ENCODE measurements around the gene OLFML1. TPM values are rescaled to one million over a fixed set of nuclear protein-coding genes. Genes with fewer than 3 reads are reported as not detected.

OLFML1 gene
- total and polyA plus RNA-seq, 10 of the 15 experiments (the other 5 are each of a cell fraction or from before 2014, with no cell fraction given) = 0.04 to 0.71 (median 0.21) TPM; not detected in 6

DNA sequence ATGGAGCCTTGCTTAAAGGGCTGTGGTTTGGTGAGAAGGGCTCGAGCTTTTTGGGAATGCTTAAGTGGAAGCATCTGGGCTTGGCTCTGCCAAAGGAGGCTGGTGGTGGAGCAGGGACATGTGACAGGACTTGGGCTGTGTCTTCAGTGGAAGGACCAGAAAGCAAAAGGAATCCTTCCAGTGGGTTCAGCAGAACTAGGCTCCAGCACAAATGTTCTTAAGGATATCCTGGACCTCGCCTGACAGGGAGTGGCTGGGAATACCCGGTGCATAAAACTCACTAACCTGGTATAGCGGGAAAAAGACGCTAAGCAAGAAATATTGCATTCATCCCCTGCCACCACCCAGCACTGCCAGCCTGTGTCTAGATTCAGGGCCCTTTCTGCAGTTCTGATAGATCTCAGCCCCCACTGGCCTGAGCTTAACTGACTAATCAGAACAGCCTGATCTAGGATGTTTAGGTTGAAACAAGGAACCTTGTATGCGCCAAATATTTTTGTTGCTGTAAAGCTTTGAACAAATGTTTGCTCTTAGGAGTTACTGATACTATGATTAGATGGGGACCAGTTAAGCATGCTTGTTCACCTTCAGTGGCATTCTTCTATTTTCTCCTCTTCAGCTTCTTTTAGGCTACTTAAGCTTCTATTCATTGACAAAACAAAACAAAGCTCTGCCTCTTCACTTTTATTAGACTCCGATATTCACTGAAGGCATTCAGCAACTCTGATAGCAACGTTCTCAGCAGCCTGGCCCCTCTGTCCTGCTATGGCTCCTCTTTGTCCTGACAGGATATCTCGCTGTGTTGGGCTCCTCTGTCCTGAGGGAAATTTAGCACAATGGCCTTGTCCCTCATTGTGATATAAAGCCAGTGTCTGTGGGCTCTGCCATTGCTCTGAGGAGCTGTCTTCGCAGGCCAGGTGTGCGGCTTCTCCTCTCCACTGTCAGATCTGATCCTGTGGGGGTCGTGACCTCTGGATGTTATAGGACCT lies 53.5 kb downstream of the OLFML1 start:
- no peak for ATAC-seq
- Histone ChIP-seq H3K4me2 (ENCODE audit: control insufficient read depth, insufficient read depth) (0 out of 2 replicates have a peak overlapping the region, but pooled peaks have one; percentile 23), H3K27me3 (replicated peaks in 1 of 2; ENCODE audit: control insufficient read depth in 2 of 2, insufficient read depth in 2 of 2, low read length in 1 of 2) (no peaks in the 10 kb centered on the region), H2AFZ (ENCODE audit: control insufficient read depth, low read depth, low read length) (no peak overlapping the region), H4K20me1 (ENCODE audit: control insufficient read depth, insufficient read depth) (no peaks in the 10 kb centered on the region), H3K27ac (ENCODE audit: control insufficient read depth, insufficient read depth) (peak overlapping the region; percentile 33; the same call in 1 of the 2 replicates), H3K36me3 (ENCODE audit: control insufficient read depth in 2 of 2, insufficient read depth in 2 of 2, low read length in 1 of 2) (peaks cover 0 to 8% of the 10 kb centered on the region in 2 experiments; a peak in 1 of 4 replicates), H3K9ac (ENCODE audit: control insufficient read depth, insufficient read depth, low read length) (peak overlapping the region; percentile 16; the same call in 1 of the 2 replicates), H3K79me2 (ENCODE audit: control insufficient read depth, insufficient read depth, low read length) (peaks cover 88% of the 10 kb centered on the region), H3K4me3 (no peak overlapping the region), H3K9me3 (replicated peaks; ENCODE audit: control insufficient read depth, insufficient read depth, low read length) (no peaks in the 10 kb centered on the region; the same call in 2 of the 3 replicates), H3K4me1 (ENCODE audit: control insufficient read depth, insufficient read depth, low read length) (peaks cover 48% of the 10 kb centered on the region)
- RAD21 ChIA-PET (ENCODE audit: unreplicated experiment) = no interaction called here
- WGBS (ENCODE audit: insufficient coverage, insufficient replicate concordance, low lambda C conversion rate, missing lambda C conversion rate) = 97% methylated on average over 12 of the region's 12 CpGs
- intact Hi-C loops (cut with micrococcal nuclease; ENCODE audit: unreplicated experiment) = no loop called here
- POLR2A ChIA-PET = interaction anchor here (1.2 to 1.3 kb wide), 2 partner anchors 17 to 18 kb away, joined by 3 read pairs; no protein-coding TSS in a partner anchor
- CTCF ChIA-PET = interaction anchor here (1.1 to 1.8 kb wide), 7 partner anchors 11 to 100 kb away, joined by 3 to 10 read pairs (median 4); partner anchors contain the start of gene PPFIBP2
- BruUV-seq (replicated peaks) = no TSS peak
- FAIRE-seq = no peak
- DNase-seq (ENCODE audit: low read depth, low spot score) = no peak
- SMC1A ChIA-PET (ENCODE audit: uncharacterized antibody, unreplicated experiment) = interaction anchor here (2.1 to 4.2 kb wide), 2 partner anchors 11 to 17 kb away, joined by 4 to 21 read pairs; no protein-coding TSS in a partner anchor
- TF ChIP-seq ESRRA (IDR thresholded peaks at IDR 0.05; ENCODE audit: low read length) (no peak), HCFC1 (IDR thresholded peaks at IDR 0.05; ENCODE audit: low read length) (no peak), CHD1 (IDR thresholded peaks at IDR 0.05; ENCODE audit: low read depth, low read length) (no peak), CREB1 (IDR thresholded peaks at IDR 0.05; ENCODE audit: low read depth) (no peak), STAT3 (IDR thresholded peaks at IDR 0.05; ENCODE audit: low read depth, low read length) (no peak), POLR2AphosphoS5 (IDR thresholded peaks at IDR 0.05; ENCODE audit: low read length) (no peak), MEF2B (IDR thresholded peaks at IDR 0.05; ENCODE audit: partially characterized antibody, poor library complexity, severe bottlenecking) (no peak), NR2C2 (IDR thresholded peaks at IDR 0.05; ENCODE audit: borderline replicate concordance, control insufficient read depth, insufficient read length, low read depth) (no peak)
- in situ Hi-C loops (cut with MboI) = no loop called here
